Vagina (tissue), 2 donors: Measurements from ENCODE around the gene OR5D14.

ENCODE experiments used
- CTCF ChIP-seq, 3 experiments: fragments of 450-650 bp in 2 of 3; fragments of 200-600 bp in 1 of 3; sonication (generic) in 1 of 3; IDR thresholded peaks; one replicate each; pipeline ENCODE4 v1.5.1; 2017 to 2019; ENCODE audit warnings: antibody characterized with exemption in 3 of 3, mild to moderate bottlenecking in 2 of 3, moderate library complexity in 2 of 3
- POLR2A ChIP-seq, 2 donors: fragments of 450-650 bp; IDR thresholded peaks; one replicate each; pipeline ENCODE4 v1.6.1; 2017; ENCODE audit warnings: antibody characterized with exemption in 2 of 2, mild to moderate bottlenecking in 2 of 2, moderate library complexity in 2 of 2

DNA sequence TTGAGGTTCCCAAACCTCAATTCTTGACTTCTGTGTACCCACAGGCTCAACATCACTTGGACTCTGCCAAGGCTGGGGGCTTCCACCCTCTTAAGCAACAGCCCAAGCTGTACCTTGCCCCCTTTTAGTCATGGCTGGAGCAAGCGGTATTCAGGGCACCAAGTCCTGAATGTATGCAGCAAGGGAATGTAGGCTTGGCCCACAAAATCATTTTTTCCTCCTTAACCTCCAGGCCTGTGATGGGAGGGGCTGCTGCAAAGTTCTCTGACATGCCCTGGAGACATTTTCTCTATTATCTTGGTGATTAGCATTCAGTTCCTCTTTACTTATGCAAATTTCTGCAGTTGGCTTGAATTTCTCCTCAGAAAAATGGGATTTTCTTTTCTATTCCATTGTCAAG is 10.9 kb downstream of the OR5D14 start:
- TF ChIP-seq CTCF (IDR thresholded peaks at IDR 0.05) = no peak
- TF ChIP-seq POLR2A (IDR thresholded peaks at IDR 0.05) = no peak
